Adrenal gland (tissue), 5 donors: Measurements from ENCODE around the gene KIZ.

ENCODE experiments used
- CTCF ChIP-seq, 6 experiments: fragments of 450-650 bp in 4 of 6; fragments of 200-600 bp in 2 of 6; sonication (generic) in 1 of 6; IDR thresholded peaks; 1 replicate in 5 of 6; 2 replicates in 1 of 6; pipeline versions ENCODE4 v1.5.1 to v1.8.0; 2016 to 2021; ENCODE audit warnings: antibody characterized with exemption in 6 of 6, mild to moderate bottlenecking in 2 of 6, moderate library complexity in 1 of 6
- POLR2A ChIP-seq, 2 donors: fragments of 450-650 bp; IDR thresholded peaks; one replicate each; pipeline ENCODE4 v1.6.1; 2017; ENCODE audit warnings: antibody characterized with exemption in 2 of 2, mild to moderate bottlenecking in 2 of 2, moderate library complexity in 1 of 2
- donor health status: DM: no; HTN: no; CAD: no.

DNA sequence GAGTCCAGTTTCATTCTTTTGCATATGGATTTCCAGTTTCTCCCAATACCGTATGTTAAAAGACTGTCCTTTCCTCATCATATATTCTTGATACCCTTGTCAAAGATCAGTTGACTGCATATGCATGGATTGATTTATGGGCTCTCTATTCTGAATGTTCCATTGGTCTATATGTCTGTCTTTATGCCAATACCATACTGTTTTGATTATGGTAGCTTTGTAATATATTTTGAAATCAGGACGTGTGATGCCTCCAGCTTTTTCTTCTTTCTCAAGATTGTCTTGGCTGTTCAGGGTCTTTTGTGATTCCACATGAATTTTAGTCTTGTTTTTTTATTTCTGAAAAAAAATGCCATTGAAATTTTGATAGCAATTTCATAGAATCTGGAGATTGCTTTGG, 51.9 kb downstream of the KIZ start:
- TF ChIP-seq CTCF (IDR thresholded peaks at IDR 0.05) (no peak), POLR2A (IDR thresholded peaks at IDR 0.05) (no peak)
